ENCODE results near the gene RHOJ. TPM values are rescaled to one million over a fixed set of nuclear protein-coding genes. Genes with fewer than 3 reads are reported as not detected.

RHOJ gene
- total and polyA plus RNA-seq, 2 of the 8 experiments (the other 6 are each of a cell fraction or from before 2014, with no cell fraction given): 0.11 TPM; not detected in 1

- no peak for TF ChIP-seq CHD7 (IDR thresholded peaks at IDR 0.05; ENCODE audit: insufficient replicate concordance, low read length)
These were observed 118.2 kb downstream of the RHOJ start (continued) for GRCh38 chr14:63322472-63322871.

Data from H1 (cell line).